HG03469 (cell line): ENCODE measurements around the gene AMD1.
A peak's percentile ranks its signal among the peaks of the same experiment; 100 is the strongest.
"Not testable (repeated sequence)": the region's sequence is repeated elsewhere in the genome, so short reads cannot be mapped to it uniquely, and the experiment has no call there.

Source experiments
- ATAC-seq: cut with Tn5 transposase; IDR thresholded peaks from one replicate; pipeline ENCODE4 v1.9.1; 2021; ENCODE audit warnings: mild to moderate bottlenecking, moderate library complexity, moderate number of reproducible peaks; ENCODE audit not compliant: unreplicated experiment

The AMD1 gene

GRCh38 chr6:110873981-110874879 is at the start of gene AMD1:
TSS of gene AMD1 (plus strand) at chr6:110874785. CDS start at chr6:110875106, 321 bp downstream.
- ATAC-seq: peak; percentile 62

- ATAC-seq: no peak
Observed at GRCh38 chr6:110826236-110827129, 48.1 kb upstream of the AMD1 start.

- no peak for ATAC-seq
Observed at GRCh38 chr6:110828396-110828795, 46.2 kb upstream of the AMD1 start.

GRCh38 chr6:110831405-110831804 is 43.2 kb upstream of the AMD1 start:
- ATAC-seq: no peak

GRCh38 chr6:110833831-110834230 is 40.8 kb upstream of the AMD1 start:
- ATAC-seq: no peak

- not testable (repeated sequence) for ATAC-seq
Observed at GRCh38 chr6:110835751-110836150, 38.8 kb upstream of the AMD1 start.

GRCh38 chr6:110841266-110841665 is 33.3 kb upstream of the AMD1 start:
- ATAC-seq: no peak

GRCh38 chr6:110849781-110850180 is 24.8 kb upstream of the AMD1 start:
- no peak for ATAC-seq

GRCh38 chr6:110852773-110853172 is 21.8 kb upstream of the AMD1 start:
- ATAC-seq: no peak

GRCh38 chr6:110853754-110854477 is 20.7 kb upstream of the AMD1 start:
- ATAC-seq: no peak

GRCh38 chr6:110856296-110856695 is 18.3 kb upstream of the AMD1 start:
- no peak for ATAC-seq

- no peak for ATAC-seq
Observed at GRCh38 chr6:110858016-110858415, 16.6 kb upstream of the AMD1 start.

- ATAC-seq: no peak
Observed at GRCh38 chr6:110858562-110859214, 15.9 kb upstream of the AMD1 start.

- ATAC-seq: no peak
Observed at GRCh38 chr6:110859335-110859792, 15.2 kb upstream of the AMD1 start.

GRCh38 chr6:110864824-110865223 is 9.8 kb upstream of the AMD1 start:
- no peak for ATAC-seq

GRCh38 chr6:110874880-110875547 is 429 bp downstream of the AMD1 start:
- ATAC-seq: no peak

- no peak for ATAC-seq
Observed at GRCh38 chr6:110875548-110876169, 1.1 kb downstream of the AMD1 start.

- no peak for ATAC-seq
Observed at GRCh38 chr6:110876170-110876773, 1.7 kb downstream of the AMD1 start.
